ENCODE data around the gene NOTCH1. TPM values are rescaled to one million over a fixed set of nuclear protein-coding genes. Genes with fewer than 3 reads are reported as not detected.

Gene NOTCH1
- total and polyA plus RNA-seq, 2 of the 13 experiments (the other 11 are each of a cell fraction or from before 2014, with no cell fraction given), result 0.09 to 0.35 TPM

DNA sequence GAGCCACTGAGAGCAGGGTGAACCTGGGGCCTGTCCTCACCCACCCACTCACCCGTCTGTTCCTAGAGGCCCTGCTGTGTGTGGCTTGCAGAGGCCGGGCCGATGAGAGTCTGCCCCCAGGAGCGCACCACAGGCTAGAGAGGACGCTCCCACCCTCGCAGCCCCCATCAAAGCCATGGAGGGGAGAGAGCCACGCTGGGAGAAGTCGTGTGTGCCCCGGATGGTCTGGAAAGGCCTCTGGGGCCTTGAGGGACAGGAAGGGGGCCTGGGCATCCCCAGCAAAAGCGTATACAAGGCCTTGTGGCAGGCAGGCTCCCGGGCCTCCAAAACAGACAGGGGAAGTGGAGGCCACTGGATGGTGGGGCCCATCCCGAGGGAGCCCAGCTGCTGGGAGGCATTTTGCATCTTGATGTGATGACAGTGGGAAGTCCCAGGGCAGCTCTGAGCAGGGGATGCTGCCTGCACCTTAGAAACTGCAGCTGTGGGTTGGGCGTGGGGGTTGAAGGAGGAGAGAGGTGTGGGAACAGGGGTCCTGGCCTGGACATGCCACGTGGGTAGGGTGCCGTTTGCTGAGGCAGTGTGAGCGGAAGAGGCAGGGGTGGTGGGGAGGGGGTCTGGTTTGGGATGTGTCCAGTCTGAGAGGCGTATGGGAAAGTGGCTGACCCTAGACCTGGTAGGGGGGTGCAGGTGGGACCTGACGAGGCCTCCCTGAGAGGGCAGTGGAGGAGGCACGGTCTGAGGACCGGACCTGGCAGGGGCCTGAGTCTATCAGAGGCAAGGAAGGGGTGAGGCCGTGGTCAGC is 43.0 kb upstream of the NOTCH1 start (continued):
- TF ChIP-seq, protein P1, sequence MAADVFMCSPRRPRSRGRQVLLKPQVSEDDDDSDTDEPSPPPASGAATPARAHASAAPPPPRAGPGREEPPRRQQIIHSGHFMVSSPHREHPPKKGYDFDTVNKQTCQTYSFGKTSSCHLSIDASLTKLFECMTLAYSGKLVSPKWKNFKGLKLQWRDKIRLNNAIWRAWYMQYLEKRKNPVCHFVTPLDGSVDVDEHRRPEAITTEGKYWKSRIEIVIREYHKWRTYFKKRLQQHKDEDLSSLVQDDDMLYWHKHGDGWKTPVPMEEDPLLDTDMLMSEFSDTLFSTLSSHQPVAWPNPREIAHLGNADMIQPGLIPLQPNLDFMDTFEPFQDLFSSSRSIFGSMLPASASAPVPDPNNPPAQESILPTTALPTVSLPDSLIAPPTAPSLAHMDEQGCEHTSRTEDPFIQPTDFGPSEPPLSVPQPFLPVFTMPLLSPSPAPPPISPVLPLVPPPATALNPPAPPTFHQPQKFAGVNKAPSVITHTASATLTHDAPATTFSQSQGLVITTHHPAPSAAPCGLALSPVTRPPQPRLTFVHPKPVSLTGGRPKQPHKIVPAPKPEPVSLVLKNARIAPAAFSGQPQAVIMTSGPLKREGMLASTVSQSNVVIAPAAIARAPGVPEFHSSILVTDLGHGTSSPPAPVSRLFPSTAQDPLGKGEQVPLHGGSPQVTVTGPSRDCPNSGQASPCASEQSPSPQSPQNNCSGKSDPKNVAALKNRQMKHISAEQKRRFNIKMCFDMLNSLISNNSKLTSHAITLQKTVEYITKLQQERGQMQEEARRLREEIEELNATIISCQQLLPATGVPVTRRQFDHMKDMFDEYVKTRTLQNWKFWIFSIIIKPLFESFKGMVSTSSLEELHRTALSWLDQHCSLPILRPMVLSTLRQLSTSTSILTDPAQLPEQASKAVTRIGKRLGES (CRISPR knock-in tag; IDR thresholded peaks at IDR 0.05; ENCODE audit: borderline replicate concordance), result no peak
- TF ChIP-seq, protein P2, sequence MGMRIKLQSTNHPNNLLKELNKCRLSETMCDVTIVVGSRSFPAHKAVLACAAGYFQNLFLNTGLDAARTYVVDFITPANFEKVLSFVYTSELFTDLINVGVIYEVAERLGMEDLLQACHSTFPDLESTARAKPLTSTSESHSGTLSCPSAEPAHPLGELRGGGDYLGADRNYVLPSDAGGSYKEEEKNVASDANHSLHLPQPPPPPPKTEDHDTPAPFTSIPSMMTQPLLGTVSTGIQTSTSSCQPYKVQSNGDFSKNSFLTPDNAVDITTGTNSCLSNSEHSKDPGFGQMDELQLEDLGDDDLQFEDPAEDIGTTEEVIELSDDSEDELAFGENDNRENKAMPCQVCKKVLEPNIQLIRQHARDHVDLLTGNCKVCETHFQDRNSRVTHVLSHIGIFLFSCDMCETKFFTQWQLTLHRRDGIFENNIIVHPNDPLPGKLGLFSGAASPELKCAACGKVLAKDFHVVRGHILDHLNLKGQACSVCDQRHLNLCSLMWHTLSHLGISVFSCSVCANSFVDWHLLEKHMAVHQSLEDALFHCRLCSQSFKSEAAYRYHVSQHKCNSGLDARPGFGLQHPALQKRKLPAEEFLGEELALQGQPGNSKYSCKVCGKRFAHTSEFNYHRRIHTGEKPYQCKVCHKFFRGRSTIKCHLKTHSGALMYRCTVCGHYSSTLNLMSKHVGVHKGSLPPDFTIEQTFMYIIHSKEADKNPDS (CRISPR knock-in tag; IDR thresholded peaks at IDR 0.05), result no peak
- TF ChIP-seq NR2F1 (CRISPR knock-in tag; IDR thresholded peaks at IDR 0.05) (no peak), ZNF761 (CRISPR knock-in tag; conservative IDR thresholded peaks at IDR 0.05) (no peak)

DNA sequence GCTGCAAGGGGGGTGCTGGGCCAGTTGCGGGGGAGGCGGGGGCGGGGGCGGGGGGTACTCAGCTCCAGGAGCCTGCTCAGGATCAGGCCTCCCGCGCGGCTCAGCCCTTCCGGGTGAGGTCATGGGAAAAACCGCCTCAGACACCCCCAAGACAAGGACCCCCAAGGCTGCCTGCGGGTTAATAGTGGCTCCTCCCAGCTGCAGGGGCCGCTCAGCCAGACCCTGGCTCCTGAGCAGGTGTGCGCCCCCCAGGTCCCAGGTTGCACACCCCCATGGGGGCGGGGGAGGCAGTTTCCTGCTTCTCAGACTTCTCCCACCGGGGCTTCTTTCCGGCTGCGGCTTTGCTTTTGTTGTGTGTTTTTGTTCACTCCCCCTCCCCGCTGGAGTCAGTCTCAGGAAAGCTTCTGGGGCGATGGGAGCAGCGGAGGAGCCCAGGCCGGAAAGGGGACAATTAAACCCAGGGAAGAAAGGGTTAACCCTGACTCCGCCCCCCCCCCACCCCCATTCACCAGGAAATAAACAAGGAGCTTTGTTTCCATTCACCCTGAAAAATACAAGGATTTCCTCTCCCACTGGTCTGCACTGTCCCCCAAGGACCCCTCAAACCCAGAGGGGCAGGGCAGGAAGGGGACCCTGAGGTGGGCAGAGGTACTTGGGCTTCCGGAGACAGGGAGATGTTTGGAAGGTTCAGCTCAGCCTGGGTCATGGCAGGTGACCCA is 42.3 kb upstream of the NOTCH1 start:
- no peak for ATAC-seq
- H3K36me3 ChIP-seq (replicated peaks in 1 of 2; ENCODE audit: control insufficient read depth in 1 of 2, insufficient read depth in 2 of 2, low read length in 2 of 2), result no peaks in the 10 kb centered on the region
- H3K9me3 ChIP-seq (ENCODE audit: low read length), result no peaks in the 10 kb centered on the region
- peaks cover 44 to 94% of the 10 kb centered on the region in 2 experiments; a peak in 4 of 5 replicates for H3K27me3 ChIP-seq (ENCODE audit: control insufficient read depth in 1 of 2, insufficient read depth in 2 of 2, low read length in 2 of 2)
- ChIA-PET CTCF (ENCODE audit: low intra/inter-chr PET ratio, low total read pairs) (no interaction called here), POLR2A (no interaction called here)
- 26% methylated on average over 12 of the region's 22 CpGs for WGBS (ENCODE audit: low lambda C conversion rate)
- no peak overlapping the region for H3K27ac ChIP-seq (ENCODE audit: extremely low read length, insufficient read depth, low read length)
- in situ Hi-C loops (cut with HindIII; ENCODE audit: extremely low pct_ligation_motif_present, low pct_unique_long_range_greater_than_20kb) (no loop called here), intact Hi-C loops (cut with micrococcal nuclease; ENCODE audit: unreplicated experiment) (no loop called here)
- H3K4me3 ChIP-seq (replicated peaks in 1 of 3; ENCODE audit: insufficient read depth in 1 of 3, low read depth in 2 of 3, low read length in 3 of 3), result no peak overlapping the region
- no peak overlapping the region for H3K4me2 ChIP-seq (ENCODE audit: low read depth, low read length)
- H2AFZ ChIP-seq (ENCODE audit: low read length), result no peak overlapping the region
- H4K20me1 ChIP-seq (ENCODE audit: insufficient read depth, low read length), result no peaks in the 10 kb centered on the region; the same call in 1 of the 2 replicates
- TF ChIP-seq ZSCAN30 (CRISPR knock-in tag; IDR thresholded peaks at IDR 0.05) (no peak), ZNF652 (CRISPR knock-in tag; IDR thresholded peaks at IDR 0.05; ENCODE audit: borderline replicate concordance, low read depth) (0 out of 2 replicates have a peak, but pooled peaks have one; percentile 30)
- no TSS peak for BruUV-seq (replicated peaks)
- H3K4me1 ChIP-seq (ENCODE audit: insufficient read depth, low read length), result no peaks in the 10 kb centered on the region
- no peaks in the 10 kb centered on the region for H3K79me2 ChIP-seq (ENCODE audit: insufficient read depth, low read length)
- H3K9ac ChIP-seq (ENCODE audit: insufficient read depth, low read depth, low read length), result no peak overlapping the region
- FAIRE-seq, result no peak
- DNase-seq (ENCODE audit: low spot score), result no peak
